Ramos (cell line): ENCODE data around the gene POC5.
"Not testable (repeated sequence)": the region's sequence is repeated elsewhere in the genome, so short reads cannot be mapped to it uniquely, and the experiment has no call there.

Experiments used
- in situ Hi-C: fragments of 300-500 bp; cut with MboI; formaldehyde crosslinking; loops from one replicate; pipeline ENCODE4 v1.14.3; 2022; ENCODE audit warnings: low sequenced_read_pairs; ENCODE audit not compliant: unreplicated experiment

Gene POC5

GRCh38 chr5:75717082-75717922 lies at the start of gene POC5:
TSS of gene POC5 (minus strand) at chr5:75717437. CDS start at chr5:75712937, 4,500 bp downstream.
- in situ Hi-C loops, result no loop called here

- in situ Hi-C loops, result no loop called here
Measured at GRCh38 chr5:75758116-75758515, 40.9 kb upstream of the POC5 start.

DNA sequence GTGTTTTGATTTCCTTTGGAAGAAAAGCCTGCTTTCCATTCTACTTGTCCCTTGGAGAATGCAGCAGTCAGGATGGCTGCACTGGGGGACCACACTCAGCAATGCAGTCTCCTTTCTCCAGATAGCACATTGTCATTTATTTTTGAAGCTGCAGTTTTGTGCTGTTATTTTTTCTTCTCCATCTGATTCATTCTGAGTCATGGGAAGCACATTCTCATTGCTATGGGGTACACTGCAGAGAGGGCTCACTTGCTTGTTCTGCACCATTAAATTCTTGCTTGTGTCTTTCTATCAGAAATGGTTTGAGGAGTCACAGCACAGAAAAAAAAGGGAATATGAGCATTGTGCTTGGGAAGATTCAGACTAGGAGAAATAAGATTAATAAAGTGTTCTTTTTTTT lies 39.7 kb upstream of the POC5 start:
- in situ Hi-C loops, result no loop called here

- in situ Hi-C loops, result no loop called here
Measured at GRCh38 chr5:75756211-75756610, 39.0 kb upstream of the POC5 start.

DNA sequence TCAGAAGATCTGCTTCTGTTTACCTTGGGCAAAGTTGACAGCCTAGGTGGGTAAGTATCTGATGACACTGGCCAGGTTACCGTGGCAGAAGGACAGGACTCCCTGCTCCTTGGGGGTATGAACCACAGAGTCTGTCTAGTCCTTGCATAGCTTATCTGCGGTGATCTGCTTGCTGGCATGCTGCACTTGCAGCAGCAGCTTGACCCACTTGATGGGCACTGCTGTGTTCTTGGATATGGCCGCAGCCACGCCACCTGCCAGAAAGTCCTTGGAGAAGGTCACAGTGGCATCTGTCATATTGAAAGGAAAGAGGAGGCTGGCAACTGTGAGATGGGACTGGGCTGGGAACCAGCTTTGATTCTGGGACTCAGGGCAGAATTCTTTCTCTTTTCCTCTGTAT lies 35.9 kb upstream of the POC5 start:
- in situ Hi-C loops, result no loop called here

DNA sequence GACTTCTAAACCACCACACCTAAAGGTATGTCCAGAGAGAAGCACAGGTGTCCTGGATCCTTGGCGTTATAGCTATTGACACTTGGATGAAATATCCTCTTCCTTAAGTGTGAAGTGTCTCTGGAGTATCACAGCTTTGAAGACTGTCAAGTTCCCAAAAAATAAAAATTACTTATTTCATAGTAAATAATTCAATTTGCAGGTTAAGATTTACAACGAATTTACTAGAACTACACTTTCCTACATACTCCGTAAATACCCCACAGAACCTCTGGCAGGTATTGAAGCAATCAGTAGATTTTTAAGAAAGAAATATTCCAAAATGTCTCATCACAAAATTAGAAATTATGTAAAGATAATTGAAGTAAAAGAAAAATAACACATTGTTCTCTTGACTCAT lies 27.1 kb upstream of the POC5 start:
- in situ Hi-C loops, result no loop called here

- in situ Hi-C loops, result no loop called here
Measured at GRCh38 chr5:75736273-75736672, 19.0 kb upstream of the POC5 start.

DNA sequence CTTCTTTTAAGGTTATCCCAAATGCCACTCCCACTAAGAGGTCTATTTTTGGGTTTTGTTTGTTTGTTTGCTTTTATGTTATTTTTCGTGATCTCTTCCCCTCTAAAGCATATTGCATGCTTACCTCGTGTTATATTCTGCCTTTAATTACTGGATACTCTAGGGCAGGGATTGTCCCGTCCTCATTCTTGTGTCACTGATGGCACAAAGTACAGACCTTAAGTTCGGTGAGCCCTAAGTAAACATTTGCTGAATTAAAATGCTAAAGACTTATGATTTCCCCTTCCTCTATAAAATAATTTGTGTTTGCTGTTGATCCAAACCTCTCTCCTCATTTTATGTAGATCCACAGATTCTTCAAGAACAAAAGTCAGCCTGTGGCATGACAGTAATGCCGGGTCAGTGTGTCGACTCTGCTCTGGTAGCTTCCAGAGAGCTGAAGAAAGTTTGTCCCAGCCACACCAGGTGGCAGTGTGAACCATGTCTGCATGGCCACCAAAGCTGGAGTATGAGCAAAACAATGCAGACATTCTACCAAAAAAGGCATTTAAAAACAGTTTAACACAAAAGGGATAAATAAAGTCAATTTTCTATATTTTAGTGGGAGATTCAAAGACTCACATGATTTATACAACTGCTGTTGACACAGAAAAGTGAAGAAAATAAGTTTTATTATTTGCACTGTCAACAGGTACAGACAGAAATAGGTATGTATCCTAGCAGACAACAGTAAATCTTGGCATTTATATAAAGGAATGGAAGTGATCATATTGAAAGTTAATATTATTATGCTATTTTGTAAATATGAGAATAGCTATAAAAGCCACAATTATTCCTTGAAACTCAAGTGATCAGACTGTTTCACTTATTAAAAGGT lies 17.9 kb upstream of the POC5 start:
- in situ Hi-C loops, result no loop called here

DNA sequence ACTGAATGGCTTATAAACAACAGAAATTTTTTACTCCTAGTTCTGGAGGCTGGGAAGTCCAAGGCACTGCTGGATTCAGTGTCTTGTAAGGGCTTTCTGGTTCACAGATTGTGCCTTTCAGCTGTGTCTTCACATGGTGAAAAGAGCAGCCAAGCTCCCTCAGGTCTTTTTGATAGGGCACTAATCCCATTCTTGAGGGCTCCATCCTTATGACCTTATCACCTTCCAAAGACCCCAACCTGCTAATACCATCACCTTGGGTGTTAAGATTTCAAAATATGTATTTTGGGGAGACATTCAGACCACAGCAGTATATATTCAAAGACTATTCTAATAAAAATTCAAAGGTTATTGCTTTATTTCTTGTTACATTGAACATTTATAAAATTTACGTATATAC lies 16.5 kb upstream of the POC5 start:
- in situ Hi-C loops, result no loop called here

DNA sequence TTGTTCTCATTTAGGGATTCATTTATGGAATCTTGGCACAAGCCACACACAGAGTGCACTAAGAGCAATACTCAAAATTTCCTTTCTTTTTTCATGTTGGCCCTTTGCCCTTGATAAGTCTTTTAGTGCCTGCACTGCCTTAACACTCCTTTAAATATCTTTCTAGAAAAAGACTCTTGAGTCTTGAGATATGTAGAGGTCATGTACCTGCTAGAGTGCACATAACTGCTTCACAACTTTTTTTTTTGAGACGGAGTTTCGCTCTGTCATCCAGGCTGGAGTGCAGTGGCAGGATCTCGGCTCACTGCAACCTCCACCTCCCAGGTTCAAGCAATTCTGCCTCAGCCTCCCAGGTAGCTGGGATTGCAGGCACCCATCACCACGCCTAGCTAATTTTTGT lies 14.3 kb upstream of the POC5 start:
- in situ Hi-C loops, result not testable (repeated sequence)

DNA sequence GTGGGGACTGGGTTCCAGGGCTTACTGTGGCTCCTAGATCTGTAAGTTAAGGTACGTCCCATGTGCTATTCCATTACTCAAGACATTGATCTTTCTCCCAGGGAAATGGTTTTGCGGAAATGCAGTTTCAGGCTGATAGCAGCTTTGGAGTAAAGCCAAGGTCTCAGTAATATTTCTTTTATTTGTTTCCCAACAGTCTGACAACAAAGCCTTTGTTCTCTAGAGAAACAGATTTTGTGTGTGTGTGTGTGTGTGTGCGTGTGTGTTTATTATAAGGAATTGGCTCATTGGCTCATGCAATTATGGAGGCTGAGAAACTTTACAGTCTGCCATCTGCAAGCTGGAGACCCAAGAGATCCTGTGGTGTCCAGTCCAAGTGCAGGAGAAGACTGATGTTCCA lies 12.1 kb upstream of the POC5 start:
- in situ Hi-C loops, result no loop called here

- in situ Hi-C loops, result no loop called here
Measured at GRCh38 chr5:75727931-75728330, 10.7 kb upstream of the POC5 start.

DNA sequence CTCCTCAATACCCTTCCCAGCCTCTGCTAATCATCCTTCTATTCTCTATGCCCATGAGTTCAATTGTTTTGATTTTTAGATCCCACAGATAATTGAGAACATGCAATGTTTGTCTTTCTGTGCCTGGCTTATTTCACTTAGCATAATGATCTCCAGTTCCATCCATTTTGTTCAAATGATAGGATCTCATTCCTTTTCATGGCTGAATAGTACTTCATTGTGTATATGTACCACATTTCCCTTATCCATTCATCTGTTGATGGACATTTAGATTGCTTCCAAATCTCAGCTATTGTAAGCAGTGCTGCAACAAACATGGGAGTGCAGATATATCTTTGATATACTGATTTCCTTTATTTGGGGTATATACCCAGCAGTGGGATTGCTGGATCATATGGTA lies 9.0 kb upstream of the POC5 start:
- in situ Hi-C loops, result not testable (repeated sequence)

DNA sequence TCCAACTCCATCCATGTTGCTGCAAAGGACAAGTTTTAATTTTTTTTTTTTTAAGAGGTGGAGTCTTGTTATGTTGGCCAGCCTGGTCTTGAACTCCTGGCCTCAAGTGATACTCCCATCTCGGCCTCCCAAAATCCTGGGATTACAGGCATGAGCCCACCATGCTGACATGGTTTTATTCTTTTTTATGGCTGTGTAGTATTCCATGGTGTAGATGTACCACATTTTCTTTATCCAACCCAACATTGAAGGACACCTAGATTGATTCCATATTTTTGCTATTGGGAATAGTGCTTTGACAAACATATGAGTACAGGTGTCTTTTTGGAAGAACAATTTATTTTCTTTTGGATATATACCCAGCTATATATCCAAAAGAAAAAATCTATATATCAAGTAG lies 6.1 kb upstream of the POC5 start:
- in situ Hi-C loops, result no loop called here

GRCh38 chr5:75721573-75721972 lies 4.3 kb upstream of the POC5 start:
- in situ Hi-C loops, result no loop called here

DNA sequence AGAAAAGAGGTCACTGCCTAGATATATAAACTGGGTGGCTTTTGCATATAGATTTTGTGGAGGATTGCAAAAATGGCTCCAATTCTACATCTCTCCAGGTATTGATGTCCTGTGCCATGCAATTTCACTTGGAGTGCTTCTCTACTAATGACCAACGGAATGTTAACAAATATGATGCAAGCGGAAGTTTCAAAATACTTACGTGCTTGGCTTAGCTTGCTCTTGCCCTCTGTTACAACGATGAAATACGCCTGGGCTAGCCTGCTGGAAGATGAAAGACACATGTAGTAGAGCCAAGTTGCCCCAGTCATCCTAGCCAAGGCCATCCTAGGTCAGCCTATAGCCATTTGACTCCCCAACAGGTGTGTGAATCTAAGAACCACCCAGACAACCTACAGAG lies 3.6 kb upstream of the POC5 start:
- in situ Hi-C loops, result no loop called here

DNA sequence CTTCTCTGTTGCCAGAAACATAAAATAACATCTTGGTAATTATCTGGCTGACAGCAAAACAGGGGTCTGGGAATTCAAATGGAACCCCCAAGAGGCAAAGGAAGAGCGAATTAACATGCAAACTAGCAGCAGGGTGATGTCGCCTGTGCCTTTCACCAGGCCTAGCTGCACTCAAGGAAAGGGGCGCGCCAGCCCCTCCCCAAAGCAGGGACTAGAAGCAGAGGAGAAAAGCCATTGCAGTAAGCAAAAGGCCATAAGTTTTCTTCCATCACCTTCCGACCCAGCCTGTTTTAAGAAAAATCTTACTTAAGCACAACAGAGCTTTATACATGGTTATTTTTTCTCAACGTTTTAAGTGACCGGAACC lies 539 bp downstream of the POC5 start:
- in situ Hi-C loops, result no loop called here

DNA sequence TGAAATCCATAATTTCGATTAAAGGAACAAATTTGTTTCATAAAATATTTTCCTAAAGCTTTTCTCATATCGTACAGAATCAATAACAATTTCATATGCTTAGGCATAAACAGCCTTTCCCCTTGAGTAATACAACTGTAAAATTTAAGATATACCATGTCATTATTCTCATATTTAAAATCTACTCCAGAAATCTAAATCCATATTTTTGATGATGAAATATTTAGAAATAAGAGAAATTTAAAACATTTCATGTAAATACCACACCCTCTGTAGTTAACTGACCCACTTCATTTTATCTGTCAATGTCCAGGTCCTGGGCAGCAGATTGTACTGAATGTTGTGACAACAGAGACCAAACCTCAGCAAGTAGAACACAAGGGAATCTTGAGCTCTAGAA lies 5.1 kb downstream of the POC5 start:
- in situ Hi-C loops, result no loop called here

DNA sequence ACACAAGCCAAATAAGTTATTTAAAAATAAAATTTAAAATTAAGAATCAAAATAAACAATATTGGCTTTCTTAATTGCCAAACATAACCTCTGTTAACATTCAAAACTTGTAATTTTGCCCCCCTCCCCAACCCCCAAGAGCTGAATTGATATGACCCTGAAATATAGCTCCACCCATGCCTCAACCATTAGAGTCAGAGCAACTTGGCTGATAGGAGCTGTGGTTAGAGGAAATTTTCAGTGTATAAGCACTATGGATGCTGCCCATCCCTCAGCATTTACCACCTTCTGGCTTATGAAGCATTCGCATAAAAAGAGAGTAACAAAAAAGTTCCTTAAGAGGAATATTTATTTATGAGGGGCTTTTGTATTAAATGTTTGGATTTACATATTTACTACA lies 6.1 kb downstream of the POC5 start:
- in situ Hi-C loops, result no loop called here

- in situ Hi-C loops, result no loop called here
Measured at GRCh38 chr5:75710637-75711036, 6.6 kb downstream of the POC5 start.

DNA sequence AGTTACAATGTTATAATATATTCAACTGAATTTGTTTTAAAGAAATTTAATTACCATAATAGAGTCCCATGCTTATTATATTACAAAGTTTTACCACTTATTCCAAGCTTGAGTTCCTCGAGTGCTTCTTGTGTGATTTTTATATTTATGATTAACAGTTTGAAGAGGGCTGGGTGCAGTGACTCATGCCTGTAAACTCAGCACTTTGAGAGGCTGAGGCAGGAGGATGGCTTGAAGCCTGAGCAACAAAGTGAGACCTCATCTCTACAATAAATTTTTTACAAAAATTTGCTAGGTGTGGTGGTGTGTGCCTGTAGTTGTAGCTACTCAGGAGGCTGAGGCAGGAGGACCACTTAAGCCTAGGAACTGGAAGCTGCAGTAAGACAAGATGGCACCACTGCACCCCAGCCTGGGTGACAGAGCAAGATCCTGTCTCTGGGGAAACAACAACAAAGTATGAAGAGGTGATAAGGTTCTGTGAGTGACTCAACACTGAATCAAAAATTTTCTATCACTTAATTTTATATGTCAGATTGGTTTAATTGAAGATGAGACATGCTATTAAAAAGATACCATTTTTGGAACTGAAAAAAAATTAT lies 9.2 kb downstream of the POC5 start:
- in situ Hi-C loops, result no loop called here
